B cell (primary cell): ENCODE results near the gene NUAK1. TPM values are rescaled to one million over a fixed set of nuclear protein-coding genes. Genes with fewer than 3 reads are reported as not detected.

ENCODE experiments used
- ATAC-seq: fragments of 200-7000 bp; cut with Tn5 transposase; one replicate; pipeline ENCODE4 v1.10.0; 2021; ENCODE audit warnings: low read depth, mild to moderate bottlenecking, moderate number of reproducible peaks, moderate library complexity
- CTCF ChIA-PET: fragments of 350-600 bp; sonication (Branson Sonifier 250); formaldehyde crosslinking; loops from one replicate; lab custom pipeline; 2021; ENCODE audit warnings: antibody characterized with exemption, inconsistent platforms; lab: Charles Lee
- POLR2A ChIA-PET: fragments of 350-600 bp; sonication (Branson Sonifier 250); formaldehyde crosslinking; loops from one replicate; lab custom pipeline; 2021; ENCODE audit warnings: antibody characterized with exemption; lab: Charles Lee
- DNase-seq: peaks from one replicate; pipeline ENCODE4 v3.0.0; 2013
- H2AFZ ChIP-seq: 2 replicates; pipeline ENCODE4 v1.6.1; 2012; ENCODE audit warnings: mild to moderate bottlenecking, low read depth, low read length; ENCODE audit not compliant: insufficient read depth, poor library complexity, severe bottlenecking
- H3K27ac ChIP-seq, 2 donors: 1 replicate in 1 of 2; 2 replicates in 1 of 2; pipeline ENCODE4 v1.5.1; 2012 to 2013; ENCODE audit warnings: low read length in 2 of 2, mild to moderate bottlenecking in 2 of 2, moderate library complexity in 1 of 2
- H3K27me3 ChIP-seq, 4 experiments: fragments of 200-600 bp in 1 of 4; sonication (generic) in 1 of 4; replicated peaks in 1 of 4; 1 replicate in 2 of 4; 2 replicates in 2 of 4; pipeline versions ENCODE4 v1.6.1 to v1.7.0; 2013 to 2016; ENCODE audit warnings: low read length in 3 of 4, mild to moderate bottlenecking in 2 of 4, mixed read lengths in 1 of 4, moderate library complexity in 1 of 4; ENCODE audit not compliant: insufficient read depth in 4 of 4, control insufficient read depth in 3 of 4; ENCODE audit errors: control extremely low read depth in 1 of 4
- H3K36me3 ChIP-seq, 2 experiments: replicated peaks in 1 of 2; 1 replicate in 1 of 2; 2 replicates in 1 of 2; pipeline versions ENCODE4 v1.6.1 to v1.7.1; 2013; ENCODE audit warnings: low read length in 1 of 2; ENCODE audit not compliant: insufficient read depth in 2 of 2, control insufficient read depth in 1 of 2; ENCODE audit errors: control extremely low read depth in 1 of 2, extremely low read depth in 1 of 2
- H3K4me1 ChIP-seq, 2 donors: fragments of 200-600 bp in 1 of 2; sonication (generic) in 1 of 2; 1 replicate in 1 of 2; 2 replicates in 1 of 2; pipeline versions ENCODE4 v1.5.1 to v1.6.1; 2013 to 2017; ENCODE audit warnings: low read length in 2 of 2; ENCODE audit not compliant: control insufficient read depth in 2 of 2, insufficient read depth in 2 of 2
- H3K4me2 ChIP-seq: replicated peaks from 2 replicates; pipeline ENCODE3; 2012; ENCODE audit warnings: mild to moderate bottlenecking, low read depth, low read length; ENCODE audit not compliant: poor library complexity, severe bottlenecking
- H3K4me3 ChIP-seq, 5 experiments: fragments of 200-600 bp in 1 of 5; sonication (generic) in 1 of 5; 1 replicate in 3 of 5; 2 replicates in 2 of 5; pipeline versions ENCODE4 v1.5.1 to v1.7.0; 2011 to 2016; ENCODE audit warnings: low read length in 4 of 5, mild to moderate bottlenecking in 4 of 5, low read depth in 2 of 5, control low read depth in 1 of 5, moderate library complexity in 1 of 5; ENCODE audit not compliant: insufficient read depth in 1 of 5; ENCODE audit errors: control extremely low read depth in 1 of 5, extremely low read depth in 1 of 5
- H3K79me2 ChIP-seq: fragments of 200-600 bp; sonication (generic); one replicate; pipeline ENCODE4 v1.6.0; 2016; ENCODE audit warnings: low read length; ENCODE audit not compliant: control insufficient read depth, insufficient read depth
- H3K9ac ChIP-seq: fragments of 200-600 bp; sonication (generic); 2 replicates; pipeline ENCODE4 v1.6.1; 2017; ENCODE audit warnings: mild to moderate bottlenecking, low read length, moderate library complexity
- H3K9me3 ChIP-seq, 3 donors: one replicate each; pipeline versions ENCODE4 v1.6.1 to v1.7.1; 2013; ENCODE audit warnings: low read length in 2 of 3; ENCODE audit not compliant: control insufficient read depth in 2 of 3, insufficient read depth in 1 of 3; ENCODE audit errors: control extremely low read depth in 1 of 3
- H4K20me1 ChIP-seq: 2 replicates; pipeline ENCODE4 v1.6.0; 2012; ENCODE audit warnings: mild to moderate bottlenecking, low read length; ENCODE audit not compliant: insufficient read depth, control insufficient read depth, poor library complexity, severe bottlenecking
- H3K27ac Mint-ChIP-seq: one replicate; pipeline ENCODE4 v1.8.0; 2021; ENCODE audit warnings: mixed read lengths
- H3K27me3 Mint-ChIP-seq: one replicate; pipeline ENCODE4 v1.8.0; 2021; ENCODE audit warnings: mixed read lengths
- H3K4me1 Mint-ChIP-seq: one replicate; pipeline ENCODE4 v1.8.0; 2021; ENCODE audit warnings: mixed read lengths
- H3K4me3 Mint-ChIP-seq: one replicate; pipeline ENCODE4 v1.8.0; 2021; ENCODE audit warnings: mixed read lengths
- H3K9me3 Mint-ChIP-seq: one replicate; pipeline ENCODE4 v1.8.0; 2022; ENCODE audit warnings: mixed read lengths; ENCODE audit not compliant: insufficient read depth
- CTCF ChIP-seq: fragments of 200-600 bp; IDR thresholded peaks from one replicate; pipeline ENCODE4 v1.8.0; 2022; ENCODE audit warnings: antibody characterized with exemption, mild to moderate bottlenecking
- EZH2 ChIP-seq: IDR thresholded peaks from 2 replicates; pipeline ENCODE4 v1.6.1; 2012; ENCODE audit warnings: borderline replicate concordance, low read depth, mild to moderate bottlenecking, moderate library complexity, low read length; ENCODE audit not compliant: insufficient read depth, poor library complexity, severe bottlenecking
- WGBS: methylation state at CpG from one replicate; pipeline ENCODE4 v1.1.5; 2013; ENCODE audit warnings: missing lambda C conversion rate; ENCODE audit not compliant: insufficient coverage; 5-methylcytosine and 5-hydroxymethylcytosine counted together
- intact Hi-C: fragments of 100-400 bp; cut with micrococcal nuclease; formaldehyde crosslinking; loops from one replicate; pipeline ENCODE4 v1.10.0; 2022
- polyA plus RNA-seq: library from polyadenylated mRNA; depleted of rRNA; stranded (reverse); fragments of >200 nt; gene quantifications from 2 replicates; pipeline ENCODE4 v1.2.3, GENCODE V29; 2012
- total RNA-seq, 2 donors: library from RNA; stranded (reverse); fragments of 120-200 nt in 1 of 2; gene quantifications; 1 replicate in 1 of 2; 2 replicates in 1 of 2; pipeline versions ENCODE4 v1.2.3 to v1.2.4, GENCODE V29; 2013 to 2022

NUAK1 gene
- total and polyA plus RNA-seq, 2 donors (not counting 1 experiment from before 2014, with no cell fraction given) = not detected

GRCh38 chr12:106086696-106087095 lies 52.1 kb downstream of the NUAK1 start:
- no peaks in the 10 kb centered on the region for H3K9me3 Mint-ChIP-seq
- ChIA-PET POLR2A (no interaction called here), CTCF (no interaction called here)
- intact Hi-C loops = no loop called here
- Histone ChIP-seq H3K9me3 (peaks cover 0 to 9% (median 0%) of the 10 kb centered on the region in 3 donors), H3K4me2 (no peak overlapping the region), H3K4me1 (no peaks in the 10 kb centered on the region), H3K4me3 (no peak overlapping the region), H3K36me3 (no peaks in the 10 kb centered on the region), H3K27me3 (peaks cover 0 to 9% (median 4%) of the 10 kb centered on the region in 4 experiments), H4K20me1 (no peaks in the 10 kb centered on the region), H3K27ac (no peak overlapping the region), H3K79me2 (no peaks in the 10 kb centered on the region), H2AFZ (no peak overlapping the region), H3K9ac (no peak overlapping the region)
- H3K4me1 Mint-ChIP-seq = no peaks in the 10 kb centered on the region
- no peak overlapping the region for H3K27ac Mint-ChIP-seq
- ATAC-seq (no peak), DNase-seq (no peak)
- WGBS = 97% methylated on average over 17 of the region's 19 CpGs
- no peak for TF ChIP-seq EZH2
- TF ChIP-seq CTCF = no peak
- H3K4me3 Mint-ChIP-seq = no peak overlapping the region
- H3K27me3 Mint-ChIP-seq = peaks cover 21% of the 10 kb centered on the region

GRCh38 chr12:106085213-106085612 lies 53.5 kb downstream of the NUAK1 start:
- POLR2A ChIA-PET = no interaction called here

More at GRCh38 chr12:106085213-106085612, 53.5 kb downstream of the NUAK1 start:
- CTCF ChIA-PET = no interaction called here
- TF ChIP-seq EZH2 = no peak
- TF ChIP-seq CTCF = no peak
- H3K27me3 Mint-ChIP-seq = peaks cover 26% of the 10 kb centered on the region
- no peaks in the 10 kb centered on the region for H3K4me1 ChIP-seq
- H3K4me1 Mint-ChIP-seq = no peaks in the 10 kb centered on the region
- intact Hi-C loops = no loop called here
- H3K27me3 ChIP-seq = peaks cover 0 to 9% (median 4%) of the 10 kb centered on the region in 4 experiments
- no peaks in the 10 kb centered on the region for H4K20me1 ChIP-seq
- H3K9me3 Mint-ChIP-seq = no peaks in the 10 kb centered on the region
- H3K27ac Mint-ChIP-seq = no peak overlapping the region
- H3K9ac ChIP-seq = no peak overlapping the region
- no peaks in the 10 kb centered on the region for H3K79me2 ChIP-seq
- H3K9me3 ChIP-seq = peaks cover 0 to 9% (median 0%) of the 10 kb centered on the region in 3 donors
- H3K27ac ChIP-seq = no peak overlapping the region
- ATAC-seq (no peak), DNase-seq (no peak)
- H3K4me2 ChIP-seq = no peak overlapping the region
- H2AFZ ChIP-seq = no peak overlapping the region
- no peaks in the 10 kb centered on the region for H3K36me3 ChIP-seq
- WGBS = 60% methylated on average over 1 of the region's 2 CpGs
- H3K4me3 ChIP-seq = no peak overlapping the region
- H3K4me3 Mint-ChIP-seq = no peak overlapping the region
